ENCODE data around the gene KPNA2.
"Not testable (repeated sequence)": the region's sequence is repeated elsewhere in the genome, so short reads cannot be mapped to it uniquely, and the experiment has no call there.

Gene KPNA2

GRCh38 chr17:68061512-68062313, 26.2 kb downstream of the KPNA2 start:
- no peak for DNase-seq

DNA sequence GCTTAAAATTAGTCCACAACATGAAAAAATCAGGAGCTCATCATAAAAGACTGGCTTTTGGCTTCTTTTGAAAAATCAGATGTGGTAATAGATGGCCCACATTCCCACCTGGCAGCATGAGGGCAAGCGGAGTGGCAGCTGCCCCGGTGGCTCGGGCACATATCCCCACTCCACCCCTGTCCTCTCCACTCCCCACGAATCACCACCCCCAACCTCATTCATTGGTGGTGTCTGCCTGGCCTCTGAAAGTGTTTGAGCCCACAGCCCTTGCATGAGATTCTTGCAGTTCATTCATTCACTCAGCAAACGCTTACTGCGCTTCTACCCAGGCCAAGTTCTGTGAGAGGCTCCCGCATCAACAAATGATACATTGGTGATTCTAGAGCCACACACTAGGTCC, 29.8 kb downstream of the KPNA2 start:
- DNase-seq = not testable (repeated sequence)

- not testable (repeated sequence) for DNase-seq
Measured at GRCh38 chr17:68068512-68068911, 33.0 kb downstream of the KPNA2 start.

GRCh38 chr17:68070582-68071444, 35.3 kb downstream of the KPNA2 start:
- DNase-seq = not testable (repeated sequence)

- no peak for DNase-seq
Measured at GRCh38 chr17:68074279-68074678, 38.7 kb downstream of the KPNA2 start.

- DNase-seq = not testable (repeated sequence)
Measured at GRCh38 chr17:68075953-68076607, 40.5 kb downstream of the KPNA2 start.

GRCh38 chr17:68077498-68077897, 42.0 kb downstream of the KPNA2 start:
- not testable (repeated sequence) for DNase-seq

GRCh38 chr17:68080411-68081150, 45.0 kb downstream of the KPNA2 start:
- DNase-seq = no peak

GRCh38 chr17:68081305-68082265, 46.0 kb downstream of the KPNA2 start:
- DNase-seq = not testable (repeated sequence)

- no peak for DNase-seq
Measured at GRCh38 chr17:68085771-68086381, 50.3 kb downstream of the KPNA2 start.

- not testable (repeated sequence) for DNase-seq
Measured at GRCh38 chr17:68086666-68087065, 51.1 kb downstream of the KPNA2 start.

- not testable (repeated sequence) for DNase-seq
Measured at GRCh38 chr17:68087131-68087623, 51.6 kb downstream of the KPNA2 start.

GRCh38 chr17:68087851-68088250, 52.3 kb downstream of the KPNA2 start:
- no peak for DNase-seq

DNA sequence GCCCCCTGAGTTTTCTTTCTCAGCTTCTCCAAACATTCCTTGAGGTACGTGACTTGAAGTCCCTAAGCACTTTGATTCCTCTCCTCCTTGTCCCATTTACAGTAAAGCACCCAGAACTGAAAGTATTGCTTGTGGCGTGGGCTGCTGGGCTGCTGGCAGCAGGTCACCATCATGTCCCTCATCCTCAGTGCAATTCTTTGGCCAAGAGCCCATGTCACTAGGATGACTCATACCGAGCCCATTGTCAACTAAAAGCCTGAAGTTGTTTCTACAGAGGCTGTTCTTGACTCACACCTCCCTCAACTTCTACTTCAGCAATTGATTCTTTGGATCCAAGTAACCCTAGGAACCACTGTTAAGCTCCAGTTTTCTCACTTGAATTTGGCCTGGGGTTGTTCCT, 54.3 kb downstream of the KPNA2 start:
- no peak for DNase-seq

DNA sequence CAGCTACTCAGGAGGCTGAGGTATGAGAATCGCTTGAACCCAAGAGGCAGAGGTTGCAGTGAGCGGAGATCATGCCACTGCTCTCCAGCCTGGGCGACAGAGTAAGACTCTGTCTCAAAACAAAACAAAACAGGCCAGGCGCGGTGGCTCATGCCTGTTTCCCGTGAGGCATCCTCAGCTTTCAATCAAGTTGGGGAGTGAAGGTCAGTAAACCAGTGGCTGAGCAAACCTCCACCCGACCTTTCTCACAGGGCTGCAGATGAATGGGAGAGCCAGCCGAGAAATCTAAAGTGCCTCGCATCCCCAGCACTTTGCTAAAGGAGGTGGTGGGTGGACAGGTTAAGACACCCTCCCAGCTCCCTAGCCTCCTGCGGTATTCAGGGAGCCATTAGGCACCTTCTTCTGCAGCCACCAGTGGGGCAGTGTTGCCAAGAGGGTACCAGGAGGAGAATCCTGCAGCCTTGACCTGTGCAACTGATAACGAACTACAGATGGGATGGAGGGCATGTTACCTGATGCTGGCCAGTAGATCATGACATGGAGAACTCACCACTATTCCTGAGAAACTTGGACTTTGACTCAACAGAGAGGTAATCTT, 59.0 kb downstream of the KPNA2 start:
- no peak for DNase-seq

GRCh38 chr17:68095205-68095811, 59.8 kb downstream of the KPNA2 start:
- no peak for DNase-seq

- DNase-seq = no peak
Measured at GRCh38 chr17:68096111-68096510, 60.6 kb downstream of the KPNA2 start.

Data from NCI-H2107 (cell line).